Progenitor cell of endocrine pancreas (in vitro differentiated cells): Measurements from ENCODE around the gene ADGRF5. TPM values are rescaled to one million over a fixed set of nuclear protein-coding genes. Genes with fewer than 3 reads are reported as not detected.

Experiments used
- DNase-seq: peaks from one replicate; pipeline ENCODE4 v3.0.0; 2021; ENCODE audit warnings: low spot score; ENCODE audit not compliant: unreplicated experiment
- H3K27ac Mint-ChIP-seq: 2 replicates; pipeline ENCODE4 v1.8.0; 2021; ENCODE audit warnings: mild to moderate bottlenecking, moderate library complexity, mixed read lengths
- H3K27me3 Mint-ChIP-seq: 2 replicates; pipeline ENCODE4 v1.8.0; 2021; ENCODE audit warnings: mixed read lengths
- H3K36me3 Mint-ChIP-seq: 2 replicates; pipeline ENCODE4 v1.8.0; 2022; ENCODE audit warnings: mixed read lengths; ENCODE audit not compliant: insufficient read depth
- H3K4me1 Mint-ChIP-seq: 2 replicates; pipeline ENCODE4 v1.8.0; 2021; ENCODE audit warnings: low read depth, mixed read lengths
- H3K4me3 Mint-ChIP-seq: 2 replicates; pipeline ENCODE4 v1.8.0; 2021; ENCODE audit warnings: low read depth, mild to moderate bottlenecking, moderate library complexity, mixed read lengths
- H3K9me3 Mint-ChIP-seq: 2 replicates; pipeline ENCODE4 v1.8.0; 2021; ENCODE audit warnings: low read depth, mixed read lengths
- CTCF ChIP-seq: fragments of 200-600 bp; sonication (generic); IDR thresholded peaks from one replicate; pipeline ENCODE4 v1.5.0; 2021; ENCODE audit warnings: antibody characterized with exemption, mild to moderate bottlenecking; ENCODE audit not compliant: unreplicated experiment
- total RNA-seq: library from RNA; stranded (reverse); gene quantifications from 2 replicates; pipeline ENCODE4 v1.2.1, GENCODE V29; 2021

ADGRF5 gene
- total RNA-seq, 1 donor from 2014 or later = not detected

- TF ChIP-seq CTCF = no peak
- Mint-ChIP-seq H3K4me1 (no peaks in the 10 kb centered on the region), H3K27me3 (no peaks in the 10 kb centered on the region), H3K27ac (no peak overlapping the region), H3K9me3 (peaks cover 2% of the 10 kb centered on the region), H3K36me3 (no peaks in the 10 kb centered on the region), H3K4me3 (no peak overlapping the region)
- DNase-seq = no peak
Observed at GRCh38 chr6:46923476-46923875, 1.7 kb upstream of the ADGRF5 start.

- Mint-ChIP-seq H3K4me1 (no peaks in the 10 kb centered on the region), H3K4me3 (no peak overlapping the region), H3K27ac (no peak overlapping the region), H3K9me3 (peaks cover 2% of the 10 kb centered on the region), H3K27me3 (peaks cover 2% of the 10 kb centered on the region), H3K36me3 (no peaks in the 10 kb centered on the region)
- TF ChIP-seq CTCF = no peak
- DNase-seq = no peak
Observed at GRCh38 chr6:46921059-46921458, 679 bp downstream of the ADGRF5 start.

GRCh38 chr6:46918806-46919205 lies 2.9 kb downstream of the ADGRF5 start:
- no peak for TF ChIP-seq CTCF
- no peaks in the 10 kb centered on the region for H3K36me3 Mint-ChIP-seq
- DNase-seq = no peak
- H3K4me3 Mint-ChIP-seq = no peak overlapping the region
- peaks cover 5% of the 10 kb centered on the region for H3K27me3 Mint-ChIP-seq
- H3K4me1 Mint-ChIP-seq = no peaks in the 10 kb centered on the region
- H3K27ac Mint-ChIP-seq = no peak overlapping the region
- peaks cover 2% of the 10 kb centered on the region for H3K9me3 Mint-ChIP-seq

- Mint-ChIP-seq H3K9me3 (peaks cover 2% of the 10 kb centered on the region), H3K4me3 (no peak overlapping the region), H3K36me3 (no peaks in the 10 kb centered on the region), H3K4me1 (no peaks in the 10 kb centered on the region), H3K27me3 (peaks cover 8% of the 10 kb centered on the region), H3K27ac (no peak overlapping the region)
- no peak for DNase-seq
- TF ChIP-seq CTCF = no peak
Observed at GRCh38 chr6:46917002-46917545, 4.7 kb downstream of the ADGRF5 start.

- H3K9me3 Mint-ChIP-seq = no peaks in the 10 kb centered on the region
- DNase-seq = no peak
- H3K4me3 Mint-ChIP-seq = no peak overlapping the region
- peaks cover 9% of the 10 kb centered on the region for H3K27me3 Mint-ChIP-seq
- no peak for TF ChIP-seq CTCF
- H3K27ac Mint-ChIP-seq = no peak overlapping the region
- no peaks in the 10 kb centered on the region for H3K36me3 Mint-ChIP-seq
- no peaks in the 10 kb centered on the region for H3K4me1 Mint-ChIP-seq
Observed at GRCh38 chr6:46915866-46916265, 5.9 kb downstream of the ADGRF5 start.
